K562 (cell line): ENCODE data around the gene TAF15.

Source experiments
- BRF1 ChIP-seq: IDR thresholded peaks from 3 replicates; pipeline ENCODE4 v1.6.1; 2011; ENCODE audit warnings: borderline replicate concordance, mild to moderate bottlenecking; ENCODE audit not compliant: insufficient read length; ENCODE audit errors: extremely low read depth
- HDAC3 ChIP-seq: fragments of 450-650 bp; IDR thresholded peaks from 2 replicates; pipeline ENCODE4 v1.6.1; 2018; ENCODE audit warnings: borderline replicate concordance, mild to moderate bottlenecking, moderate library complexity; ENCODE audit not compliant: partially characterized antibody
- KDM2B ChIP-seq: fragments of 250-450 bp; sonication (Bioruptor Pico); IDR thresholded peaks from 2 replicates; pipeline ENCODE4 v1.8.0; 2021; ENCODE audit warnings: mild to moderate bottlenecking, moderate library complexity
- NR1H2 ChIP-seq: sonication (generic); formaldehyde crosslinking; IDR thresholded peaks from 2 replicates; pipeline ENCODE4 v1.4.0; 2020; ENCODE audit warnings: mild to moderate bottlenecking, missing genetic modification reagents
- RAD21 ChIP-seq, 2 experiments: fragments of 250-450 bp in 1 of 2; fragments of 450-650 bp in 1 of 2; sonication (Bioruptor Pico) in 1 of 2; formaldehyde crosslinking in 1 of 2; IDR thresholded peaks in 1 of 2; conservative IDR thresholded peaks in 1 of 2; 2 replicates each; pipeline versions ENCODE4 v1.4.0 to v1.8.0; 2020 to 2022; ENCODE audit warnings: mild to moderate bottlenecking in 2 of 2, moderate library complexity in 1 of 2
- TRIM24 ChIP-seq, 2 experiments: fragments of 450-650 bp; IDR thresholded peaks; 2 replicates each; pipeline ENCODE4 v1.6.1; 2016
- XRCC4 ChIP-seq: IDR thresholded peaks from one replicate; pipeline ENCODE4 v1.6.1; 2011; ENCODE audit not compliant: insufficient read depth, insufficient read length; ENCODE audit errors: extremely low read depth
- ZNF143 ChIP-seq: sonication (generic); formaldehyde crosslinking; IDR thresholded peaks from 2 replicates; pipeline ENCODE4 v1.9.0; 2022; ENCODE audit warnings: mild to moderate bottlenecking, missing genetic modification reagents

GRCh38 chr17:35870906-35871819 is 61.9 kb downstream of the TAF15 start:
- no peak for TF ChIP-seq NR1H2 (CRISPR knock-in tag)
- no peak for TF ChIP-seq HDAC3
- TF ChIP-seq RAD21 (CRISPR knock-in tag; conservative IDR thresholded peaks at IDR 0.05 in 1 of 2, IDR thresholded peaks at IDR 0.05 in 1 of 2) = no peak
- TF ChIP-seq BRF1 = no peak
- TF ChIP-seq KDM2B (CRISPR knock-in tag) = no peak
- no peak for TF ChIP-seq ZNF143 (CRISPR knock-in tag)
- no peak for TF ChIP-seq XRCC4
- no peak for TF ChIP-seq TRIM24 (IDR thresholded peaks at IDR 0.05)
